ENCODE data around the gene USP10.

GRCh38 chr16:84724606-84725309 is 25.0 kb downstream of the USP10 start:
- no peak for TF ChIP-seq CTCF (IDR thresholded peaks at IDR 0.05)
- no peak for TF ChIP-seq EZH2 (IDR thresholded peaks at IDR 0.05; ENCODE audit: borderline replicate concordance, insufficient read depth, low read depth, low read length, poor library complexity, severe bottlenecking)

Measured in B cell (primary cell).